OCI-LY7 (cell line): ENCODE data around the gene TRHDE.

ENCODE experiments used
- CTCF ChIP-seq: fragments of 200-600 bp; sonication (generic); conservative IDR thresholded peaks from 2 replicates; pipeline ENCODE4 v1.5.1; 2014; ENCODE audit warnings: mild to moderate bottlenecking, antibody characterized with exemption, low read length, moderate library complexity, mixed read lengths
- EZH2phosphoT487 ChIP-seq: fragments of 200-600 bp; sonication (generic); IDR thresholded peaks from 2 replicates; pipeline ENCODE4 v1.6.1; 2018; ENCODE audit warnings: low read depth, borderline replicate concordance, mild to moderate bottlenecking, mixed run types, antibody characterized with exemption, low read length, moderate library complexity, mixed read lengths

- TF ChIP-seq CTCF (no peak), EZH2phosphoT487 (no peak)
These were observed 2.8 kb downstream of the TRHDE start for GRCh38 chr12:72274931-72275330.
